ENCODE measurements around the gene SYNPO. TPM values are rescaled to one million over a fixed set of nuclear protein-coding genes. Genes with fewer than 3 reads are reported as not detected.

SYNPO gene
- total and polyA plus RNA-seq, 2 donors (not counting 1 experiment from before 2014, with no cell fraction given), result 6.6 to 9.8 TPM

GRCh38 chr5:150659360-150660107, 19.1 kb downstream of the SYNPO start:
- no peaks in the 10 kb centered on the region for H3K79me2 ChIP-seq (ENCODE audit: control insufficient read depth, insufficient read depth, low read length)
- no peak for TF ChIP-seq EZH2 (IDR thresholded peaks at IDR 0.05; ENCODE audit: low read length, missing control alignments)
- TF ChIP-seq, protein P1, sequence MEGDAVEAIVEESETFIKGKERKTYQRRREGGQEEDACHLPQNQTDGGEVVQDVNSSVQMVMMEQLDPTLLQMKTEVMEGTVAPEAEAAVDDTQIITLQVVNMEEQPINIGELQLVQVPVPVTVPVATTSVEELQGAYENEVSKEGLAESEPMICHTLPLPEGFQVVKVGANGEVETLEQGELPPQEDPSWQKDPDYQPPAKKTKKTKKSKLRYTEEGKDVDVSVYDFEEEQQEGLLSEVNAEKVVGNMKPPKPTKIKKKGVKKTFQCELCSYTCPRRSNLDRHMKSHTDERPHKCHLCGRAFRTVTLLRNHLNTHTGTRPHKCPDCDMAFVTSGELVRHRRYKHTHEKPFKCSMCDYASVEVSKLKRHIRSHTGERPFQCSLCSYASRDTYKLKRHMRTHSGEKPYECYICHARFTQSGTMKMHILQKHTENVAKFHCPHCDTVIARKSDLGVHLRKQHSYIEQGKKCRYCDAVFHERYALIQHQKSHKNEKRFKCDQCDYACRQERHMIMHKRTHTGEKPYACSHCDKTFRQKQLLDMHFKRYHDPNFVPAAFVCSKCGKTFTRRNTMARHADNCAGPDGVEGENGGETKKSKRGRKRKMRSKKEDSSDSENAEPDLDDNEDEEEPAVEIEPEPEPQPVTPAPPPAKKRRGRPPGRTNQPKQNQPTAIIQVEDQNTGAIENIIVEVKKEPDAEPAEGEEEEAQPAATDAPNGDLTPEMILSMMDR (conservative IDR thresholded peaks at IDR 0.05 in 1 of 2, IDR thresholded peaks at IDR 0.05 in 1 of 2; ENCODE audit: low read depth in 1 of 2, low read length in 2 of 2), result no peak
- H3K27ac ChIP-seq (ENCODE audit: insufficient read depth, low read length), result no peak overlapping the region
- H3K9ac ChIP-seq (ENCODE audit: insufficient read depth, low read length), result no peak overlapping the region
- peaks cover 15% of the 10 kb centered on the region for H3K27me3 ChIP-seq (ENCODE audit: control insufficient read depth, insufficient read depth, low read length)
- no peak overlapping the region for H3K4me2 ChIP-seq (ENCODE audit: extremely low read depth, insufficient read depth, low read length)
- H3K9me3 ChIP-seq (ENCODE audit: control insufficient read depth, insufficient read depth, low read depth, low read length), result no peaks in the 10 kb centered on the region
- DNase-seq (ENCODE audit: low read depth in 2 of 2), result no peak
- H2AFZ ChIP-seq (ENCODE audit: low read length), result no peak overlapping the region
- no peak overlapping the region for H3K4me3 ChIP-seq (replicated peaks in 1 of 4; ENCODE audit: control extremely low read depth in 1 of 4, insufficient read depth in 1 of 4, low read depth in 3 of 4, low read length in 4 of 4)
- no peaks in the 10 kb centered on the region for H4K20me1 ChIP-seq (ENCODE audit: control insufficient read depth, extremely low read depth, insufficient read depth, low read length)
- no peaks in the 10 kb centered on the region for H3K36me3 ChIP-seq (ENCODE audit: control insufficient read depth, insufficient read depth, low read length)
- peaks cover 7% of the 10 kb centered on the region for H3K4me1 ChIP-seq (ENCODE audit: control insufficient read depth, extremely low read depth, insufficient read depth, low read length)

DNA sequence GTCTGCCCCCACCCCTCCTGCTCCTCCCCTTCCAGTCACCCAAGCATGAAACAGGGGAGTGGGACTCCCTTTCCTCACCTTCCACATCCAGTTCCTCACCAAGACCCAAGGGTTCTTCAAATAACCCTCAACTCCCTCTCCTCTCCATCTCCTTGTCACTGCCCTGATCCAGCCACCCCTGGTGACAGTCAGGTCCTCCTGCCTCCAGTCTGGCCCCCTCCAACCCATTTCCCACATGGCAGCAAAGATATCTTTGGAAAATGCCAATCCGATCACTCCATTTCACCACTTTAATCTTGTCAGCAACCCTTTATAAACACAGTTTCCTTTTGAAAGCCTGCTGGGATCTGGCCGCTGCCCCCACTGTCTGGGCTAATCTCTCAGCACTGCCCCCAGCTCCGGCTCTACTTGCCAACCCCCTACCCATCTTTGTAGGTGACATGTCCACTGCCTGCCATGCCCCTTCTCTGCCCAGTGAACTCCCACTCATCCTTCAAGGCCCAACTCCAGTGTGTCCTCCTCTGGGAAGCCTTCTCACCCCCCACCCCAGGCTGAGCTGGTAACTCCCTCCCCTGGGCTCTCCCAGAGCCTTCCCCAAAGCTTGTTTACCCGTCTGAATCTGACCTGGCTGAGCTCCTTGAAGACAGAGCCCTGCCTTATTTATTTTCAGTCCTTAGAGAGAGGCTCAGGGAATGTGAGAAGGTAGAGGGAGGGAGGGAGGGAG, 19.8 kb downstream of the SYNPO start:
- H3K9me3 ChIP-seq (ENCODE audit: control insufficient read depth, insufficient read depth, low read depth, low read length), result no peaks in the 10 kb centered on the region
- DNase-seq (ENCODE audit: low read depth in 2 of 2), result no peak
- H3K4me2 ChIP-seq (ENCODE audit: extremely low read depth, insufficient read depth, low read length), result no peak overlapping the region
- H4K20me1 ChIP-seq (ENCODE audit: control insufficient read depth, extremely low read depth, insufficient read depth, low read length), result no peaks in the 10 kb centered on the region
- H3K36me3 ChIP-seq (ENCODE audit: control insufficient read depth, insufficient read depth, low read length), result no peaks in the 10 kb centered on the region
- no peaks in the 10 kb centered on the region for H3K79me2 ChIP-seq (ENCODE audit: control insufficient read depth, insufficient read depth, low read length)
- peaks cover 7% of the 10 kb centered on the region for H3K4me1 ChIP-seq (ENCODE audit: control insufficient read depth, extremely low read depth, insufficient read depth, low read length)
- peaks cover 15% of the 10 kb centered on the region for H3K27me3 ChIP-seq (ENCODE audit: control insufficient read depth, insufficient read depth, low read length)
- no peak overlapping the region for H3K9ac ChIP-seq (ENCODE audit: insufficient read depth, low read length)
- H3K27ac ChIP-seq (ENCODE audit: insufficient read depth, low read length), result no peak overlapping the region
- TF ChIP-seq, protein P1 (conservative IDR thresholded peaks at IDR 0.05 in 1 of 2, IDR thresholded peaks at IDR 0.05 in 1 of 2; ENCODE audit: low read depth in 1 of 2, low read length in 2 of 2), result no peak
- TF ChIP-seq EZH2 (IDR thresholded peaks at IDR 0.05; ENCODE audit: low read length, missing control alignments), result no peak
- no peak overlapping the region for H2AFZ ChIP-seq (ENCODE audit: low read length)
- H3K4me3 ChIP-seq (replicated peaks in 1 of 4; ENCODE audit: control extremely low read depth in 1 of 4, insufficient read depth in 1 of 4, low read depth in 3 of 4, low read length in 4 of 4), result no peak overlapping the region

- no peak for DNase-seq (ENCODE audit: low read depth in 2 of 2)
- no peaks in the 10 kb centered on the region for H4K20me1 ChIP-seq (ENCODE audit: control insufficient read depth, extremely low read depth, insufficient read depth, low read length)
- H3K4me1 ChIP-seq (ENCODE audit: control insufficient read depth, extremely low read depth, insufficient read depth, low read length), result peaks cover 7% of the 10 kb centered on the region
- no peak within 1 kb of the TSS for H3K4me2 ChIP-seq (ENCODE audit: extremely low read depth, insufficient read depth, low read length)
- no peak within 1 kb of the TSS for H3K27ac ChIP-seq (ENCODE audit: insufficient read depth, low read length)
- no peaks in the 10 kb centered on the region for H3K36me3 ChIP-seq (ENCODE audit: control insufficient read depth, insufficient read depth, low read length)
- H3K79me2 ChIP-seq (ENCODE audit: control insufficient read depth, insufficient read depth, low read length), result no peaks in the 10 kb centered on the region
- peaks cover 15% of the 10 kb centered on the region for H3K27me3 ChIP-seq (ENCODE audit: control insufficient read depth, insufficient read depth, low read length)
- H3K9ac ChIP-seq (ENCODE audit: insufficient read depth, low read length), result no peak within 1 kb of the TSS
- no peaks in the 10 kb centered on the region for H3K9me3 ChIP-seq (ENCODE audit: control insufficient read depth, insufficient read depth, low read depth, low read length)
- no peak within 1 kb of the TSS for H2AFZ ChIP-seq (ENCODE audit: low read length)
- H3K4me3 ChIP-seq (replicated peaks in 1 of 4; ENCODE audit: control extremely low read depth in 1 of 4, insufficient read depth in 1 of 4, low read depth in 3 of 4, low read length in 4 of 4), result no peak within 1 kb of the TSS
- TF ChIP-seq EZH2 (IDR thresholded peaks at IDR 0.05; ENCODE audit: low read length, missing control alignments), result no peak
- TF ChIP-seq, protein P1 (conservative IDR thresholded peaks at IDR 0.05 in 1 of 2, IDR thresholded peaks at IDR 0.05 in 1 of 2; ENCODE audit: low read depth in 1 of 2, low read length in 2 of 2), result no peak
Observed at GRCh38 chr5:150661086-150661485, 20.6 kb downstream of the SYNPO start, which contains the start of gene MYOZ3. TSS of gene MYOZ3 (plus strand) at chr5:150661251. CDS start at chr5:150662942, 1,691 bp downstream.

All from fibroblast of lung (primary cell).